ENCODE results near the gene TCF12. TPM values are rescaled to one million over a fixed set of nuclear protein-coding genes. Genes with fewer than 3 reads are reported as not detected.

TCF12 gene
- total RNA-seq, 1 donor from 2014 or later, result 207 TPM

GRCh38 chr15:56879502-56879901, 38.9 kb upstream of the TCF12 start:
- no peaks in the 10 kb centered on the region for H3K4me1 Mint-ChIP-seq
- DNase-seq (ENCODE audit: low read depth, low spot score), result no peak
- no peak for TF ChIP-seq CTCF (conservative IDR thresholded peaks at IDR 0.05)
- no peaks in the 10 kb centered on the region for H3K27me3 Mint-ChIP-seq (ENCODE audit: low read depth)
- no peaks in the 10 kb centered on the region for H3K9me3 Mint-ChIP-seq
- H3K36me3 Mint-ChIP-seq (ENCODE audit: low read depth), result no peaks in the 10 kb centered on the region
- H3K4me3 Mint-ChIP-seq, result no peak overlapping the region
- no peak overlapping the region for H3K27ac Mint-ChIP-seq (ENCODE audit: unreplicated experiment)

GRCh38 chr15:56883088-56883487, 35.4 kb upstream of the TCF12 start:
- Mint-ChIP-seq H3K9me3 (peaks cover 3% of the 10 kb centered on the region), H3K27ac (ENCODE audit: unreplicated experiment) (no peak overlapping the region), H3K27me3 (ENCODE audit: low read depth) (no peaks in the 10 kb centered on the region), H3K4me1 (peaks cover 16% of the 10 kb centered on the region), H3K4me3 (no peak overlapping the region), H3K36me3 (ENCODE audit: low read depth) (peaks cover 4% of the 10 kb centered on the region)
- no peak for DNase-seq (ENCODE audit: low read depth, low spot score)
- TF ChIP-seq CTCF (conservative IDR thresholded peaks at IDR 0.05), result no peak

GRCh38 chr15:56886363-56886931, 32.0 kb upstream of the TCF12 start:
- no peaks in the 10 kb centered on the region for H3K27me3 Mint-ChIP-seq (ENCODE audit: low read depth)
- no peak for TF ChIP-seq CTCF (conservative IDR thresholded peaks at IDR 0.05)
- H3K27ac Mint-ChIP-seq (ENCODE audit: unreplicated experiment), result peak overlapping the region; percentile 96
- no peak for DNase-seq (ENCODE audit: low read depth, low spot score)
- peaks cover 3% of the 10 kb centered on the region for H3K9me3 Mint-ChIP-seq
- peaks cover 8% of the 10 kb centered on the region for H3K36me3 Mint-ChIP-seq (ENCODE audit: low read depth)
- peak overlapping the region; percentile 91 for H3K4me3 Mint-ChIP-seq
- H3K4me1 Mint-ChIP-seq, result peaks cover 24% of the 10 kb centered on the region

GRCh38 chr15:56886932-56887781, 31.3 kb upstream of the TCF12 start:
- peaks cover 8% of the 10 kb centered on the region for H3K36me3 Mint-ChIP-seq (ENCODE audit: low read depth)
- H3K9me3 Mint-ChIP-seq, result peaks cover 3% of the 10 kb centered on the region
- TF ChIP-seq CTCF (conservative IDR thresholded peaks at IDR 0.05), result no peak
- H3K27ac Mint-ChIP-seq (ENCODE audit: unreplicated experiment), result peak overlapping the region; percentile 96
- peak; percentile 79 for DNase-seq (ENCODE audit: low read depth, low spot score)
- peaks cover 24% of the 10 kb centered on the region for H3K4me1 Mint-ChIP-seq
- H3K4me3 Mint-ChIP-seq, result peak overlapping the region; percentile 91
- no peaks in the 10 kb centered on the region for H3K27me3 Mint-ChIP-seq (ENCODE audit: low read depth)

GRCh38 chr15:56887782-56888438, 30.5 kb upstream of the TCF12 start:
- H3K4me3 Mint-ChIP-seq, result peak overlapping the region; percentile 87
- peaks cover 8% of the 10 kb centered on the region for H3K36me3 Mint-ChIP-seq (ENCODE audit: low read depth)
- peak overlapping the region; percentile 36 for H3K27ac Mint-ChIP-seq (ENCODE audit: unreplicated experiment)
- DNase-seq (ENCODE audit: low read depth, low spot score), result no peak
- H3K9me3 Mint-ChIP-seq, result peaks cover 3% of the 10 kb centered on the region
- no peak for TF ChIP-seq CTCF (conservative IDR thresholded peaks at IDR 0.05)
- no peaks in the 10 kb centered on the region for H3K27me3 Mint-ChIP-seq (ENCODE audit: low read depth)
- peaks cover 24% of the 10 kb centered on the region for H3K4me1 Mint-ChIP-seq
